Activated CD8-positive, alpha-beta memory T cell treated with anti-CD3 and anti-CD28 coated beads for 24 hours (primary cell): Measurements from ENCODE around the gene AMBN.
"Not testable (repeated sequence)": the region's sequence is repeated elsewhere in the genome, so short reads cannot be mapped to it uniquely, and the experiment has no call there.

Source experiments
- DNase-seq: peaks from one replicate; pipeline ENCODE4 v3.0.0-alpha.2; 2020

The AMBN gene

DNA sequence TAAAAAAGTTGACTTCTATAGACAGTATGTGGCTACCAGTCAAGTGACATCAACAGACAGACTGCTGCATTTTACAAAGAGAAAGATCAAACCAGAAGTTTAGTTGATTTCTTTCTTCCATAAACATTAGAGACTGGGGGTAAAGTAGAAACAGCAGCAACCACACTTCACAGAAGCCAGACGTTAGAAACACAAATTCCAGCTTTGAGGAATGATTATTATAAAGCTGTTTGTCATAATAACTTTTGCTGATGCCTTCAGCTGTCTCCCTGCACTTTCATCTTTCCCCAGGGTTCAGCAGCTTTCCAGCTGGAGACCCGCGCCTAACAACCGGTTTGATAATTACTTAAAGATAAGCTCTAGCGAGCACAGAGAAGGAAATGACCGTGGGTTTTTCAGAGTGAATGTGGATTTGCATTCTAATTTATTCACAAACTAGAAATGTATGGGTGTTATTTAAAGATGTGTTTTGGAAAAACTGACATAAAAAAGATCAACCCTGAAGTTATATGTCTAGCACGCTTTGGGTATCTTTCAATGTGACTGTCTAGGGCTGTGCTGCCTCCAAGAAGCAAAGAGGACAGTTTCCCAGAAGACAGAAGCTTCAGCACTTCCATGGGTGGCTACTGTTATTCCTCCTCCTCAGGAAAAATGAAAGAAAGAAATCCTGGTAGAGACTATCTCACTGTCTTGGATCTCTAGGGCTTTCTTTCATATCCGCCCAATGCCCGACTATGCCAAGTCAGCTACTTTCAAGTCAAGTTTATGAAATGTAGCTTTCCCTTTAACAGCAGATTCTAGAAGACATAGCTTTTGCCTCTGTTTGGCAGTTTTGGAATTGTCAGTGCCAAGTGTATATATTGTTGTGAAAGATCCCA lies 21.5 kb downstream of the AMBN start:
- no peak for DNase-seq

DNA sequence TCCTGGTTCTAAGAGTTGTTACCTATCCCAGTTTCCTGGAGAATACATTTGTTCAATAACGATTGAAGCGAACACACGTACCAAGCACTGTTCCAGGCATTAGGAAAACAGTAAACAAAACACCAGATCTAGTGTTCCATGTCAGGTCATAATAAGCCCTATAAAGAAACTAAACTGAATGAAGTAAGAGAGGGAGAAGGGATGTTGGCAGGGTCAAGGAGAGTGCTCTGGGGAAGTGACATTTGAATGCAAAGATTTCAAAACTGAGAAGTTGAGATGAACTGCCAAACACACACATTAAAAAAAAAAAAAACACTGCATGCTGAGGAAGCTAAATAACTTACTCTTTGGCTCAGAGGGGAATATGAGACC lies 22.1 kb downstream of the AMBN start:
- DNase-seq: no peak

DNA sequence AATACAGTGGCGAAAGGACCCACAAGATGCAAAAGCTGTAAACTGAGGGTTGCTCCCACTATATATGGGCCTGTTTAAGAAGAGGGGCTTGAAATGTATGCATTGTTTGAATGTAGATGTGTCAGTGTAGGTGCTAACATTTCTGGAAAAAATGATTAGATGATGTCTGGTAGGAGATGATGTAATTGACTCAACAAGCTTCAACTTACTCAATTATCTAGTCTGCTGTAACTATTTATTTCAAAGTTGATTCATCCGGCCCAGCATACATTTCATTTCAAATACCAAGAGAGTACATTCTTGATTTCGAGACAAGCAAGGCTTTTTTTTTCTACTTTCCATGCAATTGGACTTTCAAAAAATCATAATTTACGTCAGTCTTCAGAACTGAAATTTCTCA lies 27.2 kb downstream of the AMBN start:
- DNase-seq: no peak

DNA sequence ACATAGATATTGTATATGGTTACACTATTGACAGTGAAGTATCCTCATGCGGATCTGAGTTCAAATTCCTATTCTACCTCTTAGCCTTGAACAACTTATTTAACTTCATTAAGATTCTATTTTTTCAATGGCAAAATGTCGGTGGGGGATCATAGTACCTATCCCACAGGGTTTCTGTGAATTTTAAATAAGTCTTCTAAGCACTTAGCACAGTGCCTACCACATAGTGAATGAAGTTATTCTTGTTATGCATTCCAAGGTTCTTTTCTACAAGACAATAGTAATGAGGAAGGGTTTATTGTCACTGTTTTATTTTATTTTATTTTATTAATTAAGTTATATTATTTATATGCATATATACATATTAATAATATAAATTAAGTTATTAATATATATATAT lies 27.7 kb downstream of the AMBN start:
- DNase-seq: no peak

DNA sequence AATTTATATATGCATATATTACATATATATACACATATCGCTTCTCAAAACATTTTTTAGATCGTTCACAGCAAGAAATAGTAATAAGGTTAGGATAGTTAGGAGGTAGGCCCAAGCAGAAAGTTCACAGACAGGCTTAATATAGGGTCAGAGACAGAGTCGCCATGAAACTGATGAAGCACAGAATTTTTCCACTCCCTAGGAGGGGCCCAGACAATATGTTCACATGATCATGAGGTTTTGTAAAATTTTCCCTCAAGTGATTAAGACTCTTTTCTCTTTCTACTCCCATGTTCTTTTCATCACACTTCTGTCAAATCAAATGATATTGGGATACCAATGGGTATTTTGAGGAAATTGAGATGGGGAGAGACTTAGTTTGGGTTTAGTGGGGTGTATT lies 31.3 kb downstream of the AMBN start:
- no peak for DNase-seq

GRCh38 chr4:70624226-70624793 lies 32.3 kb downstream of the AMBN start:
- no peak for DNase-seq

DNA sequence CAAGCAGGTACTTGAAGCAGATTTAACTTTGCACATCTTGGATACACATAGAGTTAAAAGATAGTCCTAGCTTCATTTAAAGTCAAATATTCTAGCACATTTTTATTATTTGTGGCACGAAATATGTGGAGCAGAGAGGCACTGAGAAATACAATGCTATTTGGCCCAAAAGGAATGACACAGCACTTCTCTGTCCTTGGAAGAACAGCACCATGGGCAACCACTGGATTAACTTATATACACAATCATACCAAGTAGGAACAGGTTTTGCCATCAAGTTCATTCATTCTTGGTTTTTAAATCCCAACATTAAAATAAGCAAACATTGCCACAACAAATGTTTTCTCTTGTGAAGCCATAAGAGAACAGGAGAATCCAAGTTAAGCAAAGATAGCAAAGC lies 35.6 kb downstream of the AMBN start:
- no peak for DNase-seq

DNA sequence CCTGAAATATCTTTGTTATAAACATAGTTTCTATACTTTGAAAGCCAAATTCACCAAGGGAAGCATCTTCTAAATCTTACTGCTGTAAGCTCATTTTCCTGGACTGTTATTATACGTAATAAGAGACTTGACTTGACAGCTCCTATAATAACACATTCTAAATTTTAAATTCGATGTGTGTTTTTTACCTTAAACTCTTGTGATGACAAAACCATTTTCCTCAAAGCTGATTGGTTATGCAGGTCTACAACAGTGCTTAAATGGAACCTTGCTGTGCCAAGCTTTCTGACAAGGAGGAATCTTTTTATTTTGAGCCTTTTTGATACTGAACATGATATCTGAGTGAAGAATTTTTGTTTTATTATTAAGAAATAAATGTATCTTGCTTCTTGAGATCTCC lies 36.4 kb downstream of the AMBN start, which contains the start of gene ENAM:
ENAM (plus strand) TSS at position 301 of the 400 bp plus-strand sequence. CDS start 757 bp downstream, outside the sequence.
- DNase-seq: no peak

DNA sequence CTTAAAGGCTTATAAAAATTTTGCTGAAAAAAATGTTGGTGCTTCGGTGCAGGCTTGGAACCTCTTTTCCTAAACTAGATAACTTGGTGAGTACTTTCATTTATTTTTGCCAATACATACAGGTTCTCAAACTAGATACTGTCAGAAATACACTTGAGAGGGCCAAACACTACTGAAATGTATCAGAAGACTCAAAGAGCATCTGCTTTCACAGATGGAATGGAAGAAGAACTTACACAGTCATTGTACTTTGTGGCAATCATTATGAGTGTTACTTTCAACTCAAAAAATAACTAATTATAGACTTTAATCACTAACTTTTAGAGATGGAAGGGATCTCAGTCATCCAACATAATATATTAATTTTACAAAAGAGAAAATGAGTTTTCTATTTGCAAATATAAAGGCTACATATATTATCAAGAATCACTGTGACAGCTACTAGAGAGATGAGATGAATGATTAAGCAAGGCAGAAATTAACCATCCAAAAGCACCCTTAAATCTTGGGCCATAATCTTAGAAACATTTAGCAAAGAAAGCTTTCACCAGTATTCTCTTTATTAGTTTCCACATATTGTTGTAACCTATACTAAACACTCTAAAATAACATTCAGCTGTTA lies 37.5 kb downstream of the AMBN start:
- no peak for DNase-seq

DNA sequence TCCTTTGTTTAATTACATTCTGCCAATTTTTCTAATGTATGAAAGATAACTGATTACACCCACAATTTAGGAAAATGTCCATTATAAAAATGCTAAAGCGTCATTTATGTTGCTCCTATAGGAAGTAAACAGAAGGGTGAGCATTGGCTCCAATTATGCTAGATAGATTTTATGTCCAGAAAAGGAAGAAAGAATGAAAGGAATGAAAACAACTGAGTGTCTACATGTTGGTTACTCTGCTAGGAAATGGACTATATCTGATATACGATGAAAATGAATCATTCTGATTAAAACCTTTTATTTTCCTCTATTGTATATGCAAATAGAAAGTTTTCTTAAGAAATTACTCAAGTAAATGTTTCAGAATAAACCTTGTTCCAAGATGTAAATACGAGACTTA lies 38.1 kb downstream of the AMBN start:
- no peak for DNase-seq

DNA sequence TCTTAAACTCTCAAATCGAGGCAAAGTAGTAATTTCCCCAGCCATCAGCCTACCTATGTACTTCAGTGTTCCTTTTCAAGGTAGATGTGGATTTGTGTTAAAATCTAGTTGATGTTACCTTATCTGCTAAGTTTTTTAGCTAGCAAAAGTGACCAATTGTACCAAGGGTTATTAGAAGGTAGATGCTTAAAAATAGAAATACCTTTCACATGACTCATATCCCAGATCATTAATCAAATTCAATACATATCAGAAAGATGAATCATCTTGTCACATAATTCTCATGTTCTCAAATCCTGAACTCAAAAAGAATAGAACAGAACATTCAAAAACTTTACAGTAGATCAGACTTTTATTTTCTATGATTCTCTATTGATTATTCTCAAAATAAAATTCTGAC lies 40.0 kb downstream of the AMBN start:
- no peak for DNase-seq

GRCh38 chr4:70634482-70634881 lies 42.4 kb downstream of the AMBN start:
- no peak for DNase-seq

DNA sequence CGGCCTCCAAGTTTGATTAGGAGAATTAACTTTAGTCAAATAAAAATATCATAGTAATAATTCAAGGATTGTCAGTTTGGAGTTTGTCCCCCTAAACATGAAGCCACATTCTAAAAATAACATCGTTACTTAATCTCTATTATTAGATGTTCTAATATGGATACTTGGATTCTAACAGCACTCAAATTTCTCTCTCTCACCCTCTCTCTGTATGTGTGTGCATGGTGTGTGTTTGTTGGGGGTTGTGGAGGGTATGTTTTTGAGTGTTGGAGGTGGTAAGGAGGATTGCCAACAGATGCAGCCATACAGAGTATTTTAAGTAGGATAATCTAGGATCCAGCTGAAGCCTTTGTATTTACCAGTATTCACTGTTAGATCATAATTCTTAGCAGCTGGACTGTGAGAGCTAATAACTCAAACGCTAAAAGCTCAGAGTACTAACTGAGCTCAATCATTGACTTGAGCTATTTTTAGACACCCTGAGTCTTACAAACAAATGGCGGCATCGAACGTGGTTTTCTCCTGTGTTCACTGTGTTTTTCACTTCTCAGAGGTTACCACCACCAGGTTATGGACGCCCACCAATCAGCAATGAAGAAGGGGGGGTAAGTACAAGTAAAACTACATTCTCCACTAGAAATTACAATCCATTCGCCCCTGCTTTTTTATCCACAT lies 45.3 kb downstream of the AMBN start:
- no peak for DNase-seq

- no peak for DNase-seq
These were observed 48.1 kb downstream of the AMBN start for GRCh38 chr4:70640192-70640591.

GRCh38 chr4:70650741-70651140 lies 58.7 kb downstream of the AMBN start:
- not testable (repeated sequence) for DNase-seq

- DNase-seq: no peak
These were observed 59.9 kb downstream of the AMBN start for GRCh38 chr4:70651864-70652506.

DNA sequence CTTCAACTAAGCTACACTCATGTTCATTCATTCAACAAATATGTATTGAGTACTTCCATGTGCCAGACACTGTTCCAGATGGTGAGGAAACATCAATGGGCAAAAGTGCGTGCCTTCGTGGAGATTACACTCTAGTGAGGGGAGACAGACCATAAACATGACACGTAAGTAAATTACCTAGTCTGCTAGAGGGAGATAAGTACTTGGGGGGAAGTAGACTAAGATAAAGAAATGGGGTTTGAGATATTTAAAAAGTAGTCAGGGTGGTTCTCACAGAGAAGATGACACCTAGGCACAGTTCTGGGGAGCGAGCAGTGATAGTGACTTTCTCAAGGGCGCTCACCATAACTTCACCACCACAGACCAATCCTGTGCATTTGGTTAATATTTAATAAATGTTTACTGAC lies 62.6 kb downstream of the AMBN start:
- no peak for DNase-seq
